GM21723 (cell line): ENCODE data around the gene DISC1.

Experiments used
- ATAC-seq: cut with Tn5 transposase; IDR thresholded peaks from one replicate; pipeline ENCODE4 v1.9.1; 2021; ENCODE audit warnings: mild to moderate bottlenecking, moderate library complexity; ENCODE audit not compliant: unreplicated experiment

Gene DISC1

DNA sequence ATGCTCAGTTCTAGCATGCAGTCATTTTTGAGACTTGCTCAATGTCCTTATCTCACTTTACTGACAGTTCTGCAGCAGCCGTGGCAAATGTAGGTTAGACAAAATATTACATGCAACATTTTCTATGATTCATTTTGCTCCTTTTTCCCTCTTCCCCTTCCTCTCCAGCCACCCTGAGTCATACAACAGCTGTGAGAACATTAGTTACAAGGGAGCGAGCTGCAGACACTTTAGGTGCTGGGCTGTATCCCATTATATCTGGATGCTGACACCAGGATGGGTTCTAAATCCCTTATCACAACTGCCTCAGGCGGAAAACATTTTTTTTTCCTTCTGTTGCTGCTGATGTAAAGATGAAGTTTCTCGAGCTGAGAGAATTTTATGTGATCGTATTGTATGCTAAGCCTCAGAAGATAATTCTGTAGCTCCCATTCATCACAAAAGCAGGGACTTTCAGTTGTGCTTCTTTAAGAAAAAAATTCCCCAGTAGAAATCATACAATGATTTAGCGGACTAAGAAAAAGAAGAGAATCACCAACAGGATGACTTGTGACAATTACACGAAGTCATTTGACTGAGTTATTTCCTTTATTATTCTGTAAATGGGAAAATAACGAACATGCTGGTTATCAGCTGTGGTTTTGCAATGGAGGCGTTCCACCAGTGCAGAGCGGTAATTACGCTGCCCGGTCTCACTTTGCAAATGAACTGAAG is 345.0 kb downstream of the DISC1 start:
- ATAC-seq, result no peak

DNA sequence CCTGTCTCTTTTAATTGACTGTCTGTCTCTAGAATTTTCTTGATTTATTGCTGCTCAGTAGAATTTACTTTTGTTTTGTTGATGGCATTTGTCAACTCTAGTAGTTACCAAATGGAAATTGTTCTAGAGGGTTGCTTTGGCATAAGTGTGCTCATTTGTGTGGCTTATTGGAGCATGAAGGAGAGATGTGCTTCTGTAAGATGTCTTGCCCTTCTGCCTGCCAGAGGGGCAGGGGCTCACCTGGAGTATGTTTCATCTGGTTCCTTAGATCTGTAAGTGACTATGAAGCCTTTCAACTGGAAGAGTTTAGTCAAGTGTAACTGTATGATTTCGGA is 345.5 kb downstream of the DISC1 start:
- no peak for ATAC-seq

DNA sequence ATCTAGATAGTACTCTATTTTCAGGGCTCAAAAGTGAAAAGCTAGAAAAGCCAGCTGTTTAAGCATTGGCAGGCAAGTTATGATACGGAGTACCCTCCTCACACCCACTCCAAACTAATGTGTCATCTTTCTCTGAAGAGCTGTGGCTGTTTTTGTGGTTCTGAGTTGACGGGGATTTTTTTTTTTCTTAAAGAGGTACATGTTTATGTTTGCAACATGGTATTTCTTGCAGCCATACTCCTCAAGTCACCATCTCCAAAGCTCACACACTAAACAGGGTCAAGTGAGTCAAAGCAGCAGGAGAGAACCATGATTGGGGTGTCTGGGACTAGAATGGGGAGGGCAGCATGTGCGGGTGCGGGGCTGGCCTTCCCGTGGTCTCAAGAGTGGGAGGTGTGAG is 347.2 kb downstream of the DISC1 start:
- no peak for ATAC-seq

DNA sequence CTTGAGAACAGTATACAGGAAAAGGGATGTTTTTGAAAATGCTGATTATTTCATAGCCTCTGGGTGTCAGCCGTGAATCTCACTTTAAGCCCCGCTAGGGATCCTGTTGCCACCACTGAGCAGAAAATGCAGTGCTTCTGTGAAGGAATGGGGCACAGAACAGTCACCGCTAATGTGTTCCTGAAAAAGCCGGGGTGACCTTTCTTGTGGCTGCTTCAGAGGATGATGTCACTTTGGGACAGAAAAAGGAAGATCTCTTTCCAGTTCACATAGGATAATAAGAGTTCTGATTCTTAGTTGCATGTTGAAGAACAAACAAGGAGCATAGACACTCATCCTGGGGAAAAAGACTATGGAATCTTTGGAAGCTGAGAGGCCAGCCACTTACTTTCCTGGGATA is 349.6 kb downstream of the DISC1 start:
- ATAC-seq, result no peak

- ATAC-seq, result no peak
Observed at GRCh38 chr1:231981675-231982074, 355.1 kb downstream of the DISC1 start.

- ATAC-seq, result no peak
Observed at GRCh38 chr1:231982871-231983587, 356.4 kb downstream of the DISC1 start.

GRCh38 chr1:231983588-231984193 is 357.1 kb downstream of the DISC1 start:
- ATAC-seq, result no peak

DNA sequence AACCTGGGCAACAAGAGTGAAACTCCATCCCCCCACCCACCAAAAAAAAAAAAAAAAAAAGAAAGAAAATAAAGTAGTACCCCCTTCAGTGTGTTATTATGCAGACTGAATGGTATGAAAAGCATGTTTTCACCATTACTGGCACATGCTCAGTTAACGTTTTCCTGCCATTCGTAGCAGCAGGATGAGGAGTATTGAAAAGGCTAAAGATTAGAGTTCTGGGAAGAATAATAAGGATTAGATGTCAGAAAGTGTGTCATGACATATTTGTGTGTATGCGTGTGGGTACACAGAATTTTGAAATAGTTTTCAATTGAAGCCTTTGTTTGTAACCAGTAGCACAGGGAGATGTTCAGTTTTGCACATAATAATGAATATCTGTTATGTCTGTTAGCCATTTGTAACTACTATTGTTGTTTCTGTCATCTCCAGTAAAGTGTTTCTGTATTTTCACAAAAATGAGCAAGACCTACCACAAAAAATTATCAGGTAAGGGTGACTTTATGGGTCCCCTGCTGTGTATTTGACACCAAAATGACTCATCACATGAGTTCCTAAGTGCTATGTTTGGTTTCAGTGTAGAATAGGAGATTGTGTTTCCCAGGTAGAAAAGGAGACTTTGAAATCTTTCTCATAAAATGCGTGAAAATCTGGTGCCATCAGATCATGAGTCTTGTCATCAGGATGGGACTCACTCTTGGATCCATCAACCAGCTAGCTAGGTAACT is 358.9 kb downstream of the DISC1 start:
- no peak for ATAC-seq

- no peak for ATAC-seq
Observed at GRCh38 chr1:231986631-231987336, 360.2 kb downstream of the DISC1 start.

DNA sequence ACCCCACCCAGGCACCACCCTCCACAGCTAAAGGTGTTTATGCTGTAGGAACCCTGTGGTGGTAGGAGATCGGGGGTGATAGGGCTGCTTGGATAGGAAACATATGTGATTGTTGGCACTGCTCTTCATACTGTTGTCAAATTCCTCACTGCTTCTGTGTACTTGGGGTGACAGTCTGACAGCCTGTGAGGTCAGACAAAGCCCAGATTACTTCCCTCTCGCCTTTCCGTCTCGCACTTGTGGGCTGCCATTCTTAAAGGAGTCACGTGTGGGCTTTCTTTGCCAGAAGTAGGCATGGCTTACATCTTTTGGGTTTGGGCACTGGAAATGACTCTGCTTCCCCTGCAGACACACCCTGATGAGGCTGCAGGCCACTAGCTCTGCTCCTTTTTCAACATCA is 363.8 kb downstream of the DISC1 start:
- no peak for ATAC-seq

DNA sequence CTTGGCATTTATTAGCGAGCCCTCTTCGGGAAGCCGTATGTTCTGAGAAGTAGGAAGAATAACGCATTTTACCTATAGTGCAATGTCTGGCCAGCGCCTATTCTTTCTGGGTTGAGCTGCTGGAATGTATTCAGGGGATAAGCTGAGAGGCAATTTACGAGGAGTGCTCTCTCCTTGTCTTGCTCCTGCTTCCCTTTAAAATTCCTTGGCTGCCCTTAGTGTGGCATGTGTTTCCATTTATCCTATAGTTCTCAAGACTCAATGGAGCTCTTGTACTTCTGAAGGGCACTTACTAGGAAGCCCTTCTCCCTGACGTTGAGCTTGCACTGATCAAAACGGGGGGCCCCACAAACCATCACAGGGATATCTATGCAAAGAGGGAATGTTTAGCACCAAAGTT is 364.6 kb downstream of the DISC1 start:
- no peak for ATAC-seq

DNA sequence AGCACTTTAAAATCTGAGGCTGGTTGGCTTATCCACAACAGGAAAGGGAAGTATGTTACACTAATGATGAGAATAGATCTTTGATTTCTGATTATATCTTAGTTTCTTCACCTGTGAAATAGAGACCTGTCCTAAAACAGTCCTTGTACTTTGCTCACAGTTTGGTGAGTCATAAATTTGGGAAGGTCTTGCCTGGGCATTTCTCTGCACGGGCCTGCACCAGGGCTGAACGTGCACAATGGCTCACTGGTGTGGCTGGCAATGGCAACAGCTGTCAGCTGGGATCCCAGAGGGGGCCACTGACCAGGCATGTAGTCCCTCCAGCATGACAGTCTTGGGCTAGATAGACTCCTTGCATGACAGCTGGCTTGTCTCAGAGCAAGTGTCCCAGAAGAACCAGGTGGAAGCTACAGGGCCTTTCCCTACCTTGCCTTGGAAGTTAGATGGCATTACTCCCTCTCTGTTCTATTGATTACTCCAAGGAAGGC is 367.4 kb downstream of the DISC1 start:
- no peak for ATAC-seq

DNA sequence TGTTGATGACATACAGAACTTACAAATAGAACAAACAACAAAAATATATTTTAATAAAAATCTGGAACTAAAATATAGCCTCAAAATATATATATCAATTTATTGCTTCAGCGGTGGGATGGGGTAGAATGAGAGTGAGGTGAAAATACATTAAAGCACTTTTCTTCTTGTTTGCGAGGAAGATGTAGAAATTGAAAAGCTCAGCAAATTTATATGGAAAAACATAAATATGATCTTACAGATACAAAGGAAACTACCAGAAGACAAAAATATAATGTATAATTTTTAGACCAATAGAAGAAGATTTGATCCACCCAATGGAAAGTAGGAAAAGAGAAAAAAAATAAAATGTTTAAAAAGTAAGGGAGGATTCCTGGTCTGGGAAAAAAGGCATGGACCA is 372.2 kb downstream of the DISC1 start:
- ATAC-seq, result no peak

DNA sequence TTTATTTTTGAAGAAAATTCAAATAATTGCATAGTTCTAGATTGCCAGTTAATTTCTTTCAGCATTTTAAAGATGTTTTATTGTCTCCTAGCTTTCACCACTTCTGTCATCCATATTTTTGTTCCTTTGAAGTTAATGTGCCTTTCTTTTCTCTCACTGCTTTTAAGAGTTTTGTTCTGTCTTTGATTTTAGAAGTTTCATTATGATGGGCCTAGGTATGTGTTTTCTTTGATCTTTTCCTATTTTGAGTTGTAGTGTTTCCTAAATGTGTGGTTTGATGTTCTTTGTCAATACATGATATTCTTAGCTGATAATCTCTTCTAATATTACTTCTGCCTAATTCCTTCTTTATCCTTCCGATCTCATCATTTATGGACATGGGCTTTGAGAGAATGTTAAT is 378.7 kb downstream of the DISC1 start:
- no peak for ATAC-seq

GRCh38 chr1:232009741-232010140 is 383.2 kb downstream of the DISC1 start:
- ATAC-seq, result no peak

DNA sequence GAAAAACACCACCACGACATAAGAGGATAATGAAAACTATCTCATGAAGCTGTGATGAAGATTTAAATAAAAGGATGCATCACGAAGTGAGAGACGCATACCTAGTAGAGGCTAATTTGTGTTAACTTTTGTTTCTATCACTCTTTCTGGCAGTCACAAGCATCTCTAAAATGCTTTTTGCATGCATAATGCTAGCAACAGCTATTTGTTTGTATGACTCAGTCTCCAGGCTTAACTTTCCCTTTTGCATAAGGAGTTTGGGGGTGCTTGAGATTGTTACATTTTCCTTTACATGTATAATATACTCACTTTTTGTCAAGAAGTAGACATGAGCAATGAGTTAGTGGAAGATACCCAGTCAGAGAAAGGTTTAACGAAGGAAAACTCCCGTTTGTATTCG is 385.4 kb downstream of the DISC1 start:
- ATAC-seq, result no peak

DNA sequence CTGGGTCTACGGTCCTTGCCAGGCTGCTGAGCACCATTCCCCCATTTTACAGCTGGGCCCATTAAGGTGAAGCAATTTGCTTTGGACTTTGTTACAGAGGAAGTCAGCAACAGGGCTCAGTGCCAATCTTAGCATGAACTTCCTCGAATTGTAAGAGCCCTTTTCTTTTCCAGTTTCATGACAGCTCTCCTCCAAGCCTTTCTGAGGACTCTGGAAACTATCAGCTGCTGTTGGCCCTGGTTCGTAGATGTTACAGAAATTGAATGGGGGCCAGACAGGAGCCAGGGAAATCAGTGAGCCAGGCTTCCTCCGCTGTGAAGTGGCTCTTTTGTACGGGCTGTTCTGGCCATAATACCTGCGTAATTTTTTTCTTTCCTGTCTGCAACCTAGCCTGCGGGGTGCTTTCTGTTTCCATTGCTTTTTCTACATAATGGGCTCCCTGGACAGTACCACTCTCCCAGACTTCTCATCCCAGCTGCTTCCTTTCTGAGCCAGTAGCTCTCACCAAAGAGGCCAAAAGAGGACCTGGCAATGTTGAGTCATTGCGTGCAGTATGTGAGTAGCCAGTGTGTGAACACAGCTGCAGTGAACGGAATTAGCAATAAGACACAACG is 386.3 kb downstream of the DISC1 start:
- ATAC-seq, result no peak

DNA sequence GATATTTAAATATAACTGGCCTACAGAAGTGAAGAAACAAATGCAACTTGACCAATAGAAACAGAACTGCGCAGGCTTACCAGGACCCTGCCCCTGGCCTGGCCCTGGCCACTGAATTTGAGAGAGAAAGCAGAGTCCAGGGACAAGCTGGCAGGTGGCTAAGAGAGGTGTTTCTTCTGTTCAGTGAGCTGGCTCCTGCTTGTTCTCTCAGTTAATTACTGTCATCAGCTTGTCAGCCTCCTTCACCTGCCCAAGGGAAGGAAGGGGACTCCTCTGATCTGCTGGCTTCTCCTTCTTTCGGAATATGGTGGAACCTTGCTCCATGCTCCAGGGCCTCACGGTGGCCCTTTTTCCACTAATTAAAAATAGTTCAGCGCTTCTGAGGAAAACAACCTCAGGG is 388.4 kb downstream of the DISC1 start:
- ATAC-seq, result no peak

DNA sequence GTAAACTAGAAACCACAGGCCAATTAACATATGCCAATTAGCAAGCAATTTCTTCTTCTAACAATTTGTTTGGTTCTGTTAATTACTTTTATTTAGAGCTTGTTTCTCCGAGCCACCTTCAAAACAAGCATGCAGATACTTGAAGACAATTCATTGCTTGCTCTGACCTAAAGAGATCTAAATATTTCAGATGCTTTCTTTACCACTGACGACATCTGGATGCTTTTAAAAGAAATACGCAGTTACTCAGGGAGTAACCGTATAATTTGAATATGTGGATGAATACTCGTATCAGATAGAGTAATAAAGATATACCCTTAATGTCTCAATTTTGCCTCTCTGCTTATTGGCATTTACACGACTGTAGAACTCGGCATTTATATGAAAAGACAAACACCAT is 390.0 kb downstream of the DISC1 start:
- no peak for ATAC-seq

DNA sequence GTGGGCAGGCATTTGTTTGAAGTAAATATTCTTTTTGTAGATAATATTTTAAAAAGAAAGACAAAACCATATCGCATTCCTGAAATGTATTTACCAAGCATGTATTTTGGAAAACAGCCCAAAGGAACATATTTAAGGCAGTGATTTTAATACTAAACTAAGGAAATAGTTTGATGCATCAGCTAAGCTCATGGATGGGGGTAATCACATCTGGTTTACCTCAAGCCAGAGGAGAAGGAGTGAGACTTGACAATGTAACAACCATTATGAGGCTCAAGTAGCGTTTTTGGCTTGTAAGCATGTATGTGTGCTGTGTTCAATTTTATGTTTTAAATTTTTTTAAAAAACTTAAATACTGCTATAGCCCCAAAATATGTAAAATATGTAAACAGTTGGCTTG is 390.5 kb downstream of the DISC1 start:
- ATAC-seq, result no peak

- no peak for ATAC-seq
Observed at GRCh38 chr1:232017759-232018158, 391.2 kb downstream of the DISC1 start.
